Measurements from ENCODE around the gene SLC12A4.
"Not testable (repeated sequence)": the region's sequence is repeated elsewhere in the genome, so short reads cannot be mapped to it uniquely, and the experiment has no call there.

Gene SLC12A4

DNA sequence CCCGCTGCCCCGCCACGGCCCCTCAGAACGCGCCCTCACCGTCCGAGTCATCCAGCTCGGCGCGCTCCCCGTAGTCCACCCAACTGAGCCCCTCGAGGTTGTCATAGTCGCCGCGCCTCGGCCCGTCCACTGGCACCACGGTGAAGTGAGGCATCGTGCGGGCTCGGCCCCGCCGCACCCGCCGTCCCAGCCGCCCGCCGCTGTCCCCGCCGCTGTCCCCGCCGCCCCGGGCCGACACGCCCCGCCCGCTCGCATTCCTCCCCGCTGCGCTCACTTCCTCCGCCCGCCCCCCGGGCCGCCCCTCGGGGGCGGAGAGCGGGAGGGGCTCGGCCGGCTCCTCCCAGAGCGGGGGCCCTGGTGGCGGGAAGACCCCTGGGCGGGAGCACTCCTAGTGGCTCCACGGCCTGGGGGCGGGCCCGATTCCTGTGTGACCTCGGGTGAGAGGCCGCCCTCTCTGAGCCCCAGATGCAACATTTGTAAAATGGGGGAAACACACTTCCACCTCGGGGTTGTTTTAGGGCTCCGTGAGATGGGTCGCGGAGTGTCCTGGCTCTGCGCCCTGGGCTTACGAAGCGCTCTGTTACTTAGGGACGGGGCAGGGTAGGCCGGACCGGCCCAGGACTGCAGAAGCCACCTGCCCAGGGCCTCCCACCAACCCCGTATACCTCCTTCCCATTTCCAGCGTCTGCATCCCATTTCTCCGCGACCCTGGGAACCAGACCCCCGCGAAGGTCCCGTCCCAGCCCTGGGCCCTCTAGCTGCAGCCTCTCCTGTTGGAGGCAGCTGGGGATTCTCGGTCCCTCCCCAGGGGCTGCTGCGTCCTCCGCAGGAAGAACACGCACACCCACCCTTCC is at the start of gene SLC12A4:
SLC12A4 (minus strand) TSS at position 238 of the 854 bp plus-strand sequence; CDS start at position 154, 84 bp downstream.
- peak; percentile 56 for DNase-seq (ENCODE audit: low spot score)

DNA sequence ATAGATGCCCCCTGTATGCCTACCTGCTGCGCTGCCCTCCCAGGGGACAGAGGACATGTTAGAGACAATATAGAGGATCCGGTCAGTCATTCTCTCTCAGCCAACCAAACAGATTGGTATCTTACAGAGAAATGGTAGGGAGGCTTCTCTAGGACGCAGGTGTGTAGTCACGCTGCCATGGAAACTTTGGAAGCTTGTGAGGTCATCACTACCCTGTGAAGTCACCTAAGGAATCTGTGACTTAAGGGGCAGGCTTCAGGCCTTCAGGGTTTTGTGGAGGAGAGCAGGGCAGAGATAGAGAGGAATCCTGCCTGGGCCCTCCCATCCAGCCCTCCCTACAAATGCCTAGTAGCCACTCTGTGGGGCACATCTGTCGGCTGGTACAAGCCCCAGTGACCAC is 47.2 kb upstream of the SLC12A4 start, which contains the start of gene DPEP2NB:
DPEP2NB (minus strand) TSS at position 231 of the 400 bp plus-strand sequence; CDS start at position 90, 141 bp downstream.
- DNase-seq (ENCODE audit: low spot score), result no peak

DNA sequence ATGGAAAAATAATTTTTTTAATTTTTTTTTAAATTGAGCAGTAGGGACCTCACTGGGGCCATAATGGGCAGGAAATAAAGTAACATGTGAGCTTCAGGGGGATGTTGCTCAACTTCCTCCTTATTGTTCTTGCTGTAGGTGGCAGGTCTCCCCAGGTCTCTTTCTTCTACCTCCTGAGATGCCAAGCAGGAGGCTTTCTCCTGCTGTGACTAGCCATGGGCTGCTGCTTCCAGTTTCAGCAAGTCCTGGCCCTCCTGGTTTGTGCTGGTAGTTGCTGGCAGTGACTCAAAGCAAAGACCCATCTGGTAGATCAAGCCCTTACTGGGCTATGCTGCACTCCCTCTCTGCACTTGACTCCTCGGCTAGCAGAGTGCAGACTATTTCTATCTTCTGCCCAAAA is 45.0 kb upstream of the SLC12A4 start:
- DNase-seq (ENCODE audit: low spot score), result no peak

DNA sequence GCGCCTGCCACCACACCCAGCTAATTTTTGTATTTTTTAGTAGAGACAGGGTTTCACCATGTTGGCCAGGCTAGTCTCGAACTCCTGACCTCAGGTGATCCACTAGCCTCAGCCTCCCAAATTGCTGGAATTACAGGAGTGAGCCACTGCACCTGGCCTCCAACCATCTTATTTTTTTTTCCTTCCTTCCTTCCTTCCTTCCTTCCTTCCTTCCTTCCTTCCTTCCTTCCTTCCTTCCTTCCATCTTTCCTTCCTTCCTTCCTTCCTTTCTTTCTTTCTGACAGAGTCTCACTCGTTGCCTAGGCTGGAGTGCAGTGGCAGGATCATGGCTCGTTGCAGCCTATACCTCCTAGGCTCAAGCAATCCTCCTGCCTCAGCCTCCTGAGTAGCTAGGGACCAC is 41.4 kb upstream of the SLC12A4 start:
- not testable (repeated sequence) for DNase-seq (ENCODE audit: low spot score)

DNA sequence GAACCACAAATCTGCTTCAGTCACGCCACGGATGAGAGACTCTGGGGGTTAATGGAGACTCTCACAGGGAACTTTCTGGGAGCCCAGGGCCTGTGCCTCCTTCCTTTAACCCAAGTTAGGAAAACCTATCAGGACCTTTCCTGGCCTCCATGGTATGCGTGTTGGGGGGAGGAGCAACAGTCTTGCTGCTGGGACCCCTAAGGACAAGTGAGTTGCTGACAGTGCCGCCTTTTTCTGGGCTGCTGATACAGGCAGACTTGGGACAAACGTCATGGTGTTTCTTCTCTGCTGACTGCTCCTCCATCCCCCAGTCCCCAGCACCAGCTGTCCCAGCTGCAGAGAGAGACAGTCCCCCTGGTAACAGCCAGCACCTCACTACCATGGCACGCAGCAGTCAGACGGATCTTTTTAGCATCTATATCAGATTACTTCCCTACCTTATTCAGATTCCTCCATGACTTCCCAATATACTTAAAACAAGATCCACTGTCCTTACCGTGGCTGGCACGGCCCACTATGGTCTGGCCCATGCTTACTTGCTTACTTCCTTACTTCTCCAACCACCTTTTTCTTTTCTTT is 40.8 kb upstream of the SLC12A4 start:
- DNase-seq (ENCODE audit: low spot score), result no peak

DNA sequence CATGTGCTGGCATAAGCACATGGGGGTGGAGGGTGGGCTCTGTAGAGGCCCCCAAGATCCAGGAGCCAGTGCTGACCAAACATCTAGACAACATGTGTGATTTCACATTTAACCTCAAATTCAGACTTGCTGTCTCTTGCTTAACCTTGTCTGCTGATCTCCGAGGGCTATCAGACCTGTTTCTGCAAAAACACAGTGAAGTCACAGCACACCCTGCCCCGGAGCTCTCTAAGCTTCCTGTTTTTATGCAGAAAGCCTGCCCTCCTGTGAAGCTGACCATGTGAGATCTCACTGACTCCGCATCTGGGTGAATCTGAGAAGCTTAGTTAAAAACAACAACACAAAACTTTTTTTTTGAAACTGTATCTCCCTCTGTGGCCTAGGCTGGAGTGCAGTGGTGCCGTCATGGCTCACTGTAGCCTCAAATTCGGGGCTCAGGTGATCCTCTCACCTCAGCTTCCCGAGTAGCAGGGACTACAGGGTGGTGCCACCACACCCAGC is 37.4 kb upstream of the SLC12A4 start:
- DNase-seq (ENCODE audit: low spot score), result no peak

DNA sequence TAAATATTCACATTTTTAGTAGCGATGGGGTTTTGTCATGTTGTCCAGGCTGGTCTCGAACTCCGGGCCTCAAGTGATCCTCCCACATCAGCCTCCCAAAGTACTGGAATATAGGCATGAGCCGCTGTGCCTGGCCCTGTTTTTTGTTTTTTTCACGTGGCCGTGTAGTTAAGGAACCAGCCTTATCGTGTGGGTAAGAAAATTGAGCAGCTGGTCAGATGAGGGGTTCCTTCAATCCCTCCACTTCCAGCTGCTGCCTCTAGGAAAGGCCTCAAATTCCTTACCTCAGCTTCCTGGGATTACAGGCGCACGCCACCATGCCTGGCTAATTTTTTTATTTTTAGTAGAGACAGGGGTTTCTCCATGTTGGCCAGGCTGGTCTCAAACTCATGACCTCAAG is 36.8 kb upstream of the SLC12A4 start:
- DNase-seq (ENCODE audit: low spot score), result no peak

DNA sequence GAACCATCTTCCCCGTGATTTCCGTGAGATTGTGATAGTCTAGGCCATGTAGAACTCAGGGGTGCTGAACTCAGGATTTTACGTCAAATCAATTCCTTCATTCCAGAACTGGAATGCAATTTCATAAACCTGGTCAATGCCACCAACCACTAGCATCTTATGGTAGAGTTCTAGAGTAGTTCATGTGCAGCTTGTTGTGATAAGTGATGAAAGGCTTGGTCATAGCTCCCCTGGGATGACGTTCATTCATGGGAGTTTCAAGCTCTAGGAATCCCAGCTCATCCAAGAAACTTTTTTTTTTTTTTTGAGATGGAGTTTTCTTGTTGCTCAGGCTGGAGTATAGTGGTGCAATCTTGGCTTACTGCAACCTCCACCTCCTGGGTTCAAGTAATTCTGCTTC is 34.6 kb upstream of the SLC12A4 start:
- no peak for DNase-seq (ENCODE audit: low spot score)

DNA sequence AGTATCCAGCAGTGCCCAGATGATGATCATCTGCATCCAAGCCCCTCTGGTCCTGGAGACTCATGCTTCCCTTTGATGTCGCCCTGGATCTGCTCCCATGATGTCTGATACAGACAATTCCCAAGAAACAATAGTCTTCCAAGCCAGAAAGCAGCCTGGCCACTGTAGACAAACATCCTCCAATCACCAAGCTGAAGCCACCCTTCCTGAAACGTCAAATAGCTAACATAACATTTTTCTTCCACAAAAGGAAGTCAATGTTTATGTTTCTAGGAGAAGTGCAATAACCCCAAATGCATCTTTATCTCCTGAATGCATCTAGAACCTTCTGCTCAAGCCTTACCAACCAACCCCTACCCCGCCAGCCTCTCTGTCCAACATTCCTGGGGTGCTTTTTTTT is 32.0 kb upstream of the SLC12A4 start:
- DNase-seq (ENCODE audit: low spot score), result no peak

DNA sequence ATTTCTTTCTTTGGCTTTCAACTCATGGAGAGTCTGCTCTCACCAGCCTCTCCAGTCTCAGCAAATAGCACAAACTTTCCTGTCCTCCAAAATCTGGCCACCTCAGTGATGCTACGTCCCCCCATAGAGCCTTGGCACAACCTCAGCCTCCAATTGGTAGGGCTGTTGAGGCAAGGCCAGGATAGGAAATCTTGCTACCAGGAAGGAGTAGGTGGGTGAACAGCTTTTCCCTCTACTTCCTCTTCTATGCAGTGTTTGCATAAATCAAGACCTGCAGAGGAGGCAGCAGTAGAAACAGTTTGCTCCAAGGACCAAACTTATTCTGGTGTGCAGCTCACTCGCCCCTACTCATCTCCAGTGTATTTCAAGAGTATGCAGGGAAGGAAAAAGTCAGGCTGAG is 31.5 kb upstream of the SLC12A4 start:
- DNase-seq (ENCODE audit: low spot score), result no peak

DNA sequence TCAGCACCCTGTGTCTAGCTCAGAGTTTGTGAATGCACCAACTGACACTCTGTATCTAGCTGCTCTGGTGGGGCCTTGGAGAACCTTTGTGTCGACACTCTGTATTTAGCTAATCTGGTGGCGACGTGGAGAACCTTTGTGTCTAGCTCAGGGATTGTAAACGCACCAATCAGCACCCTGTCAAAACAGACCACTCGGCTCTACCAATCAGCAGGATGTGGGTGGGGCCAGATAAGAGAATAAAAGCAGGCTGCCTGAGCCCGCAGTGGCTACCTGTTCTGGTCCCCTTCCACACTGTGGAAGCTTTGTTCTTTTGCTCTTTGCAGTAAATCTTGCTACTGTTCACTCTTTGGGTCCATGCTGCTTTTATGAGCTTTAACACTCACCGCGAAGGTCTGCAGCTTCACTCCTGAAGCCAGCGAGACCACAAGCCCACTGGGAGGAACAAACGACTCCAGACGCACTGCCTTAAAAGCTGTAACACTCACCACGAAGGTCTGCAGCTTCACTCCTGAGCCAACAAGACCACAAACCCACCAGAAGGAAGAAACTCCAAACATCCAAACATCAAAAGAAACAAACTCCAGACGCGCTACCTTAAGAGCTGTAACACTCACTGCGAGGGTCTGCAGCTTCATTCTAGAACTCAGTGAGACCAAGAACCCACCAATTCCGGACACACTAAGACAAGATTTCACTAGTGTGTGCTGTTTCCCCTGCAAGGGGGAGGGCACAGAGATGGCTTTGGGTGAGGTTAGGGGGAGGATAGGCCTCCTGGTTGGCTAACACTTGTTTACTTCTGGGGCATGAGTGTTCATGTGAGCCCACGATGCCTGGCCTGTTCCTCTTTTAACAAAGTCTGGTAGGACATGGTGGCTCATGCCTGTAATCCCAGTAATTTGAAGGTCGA is 30.6 kb upstream of the SLC12A4 start, which contains the start of gene DPEP2:
DPEP2 (minus strand) TSS at position 706 of the 910 bp plus-strand sequence. CDS start 6,272 bp downstream, outside the sequence.
- peak; percentile 9 for DNase-seq (ENCODE audit: low spot score)

DNA sequence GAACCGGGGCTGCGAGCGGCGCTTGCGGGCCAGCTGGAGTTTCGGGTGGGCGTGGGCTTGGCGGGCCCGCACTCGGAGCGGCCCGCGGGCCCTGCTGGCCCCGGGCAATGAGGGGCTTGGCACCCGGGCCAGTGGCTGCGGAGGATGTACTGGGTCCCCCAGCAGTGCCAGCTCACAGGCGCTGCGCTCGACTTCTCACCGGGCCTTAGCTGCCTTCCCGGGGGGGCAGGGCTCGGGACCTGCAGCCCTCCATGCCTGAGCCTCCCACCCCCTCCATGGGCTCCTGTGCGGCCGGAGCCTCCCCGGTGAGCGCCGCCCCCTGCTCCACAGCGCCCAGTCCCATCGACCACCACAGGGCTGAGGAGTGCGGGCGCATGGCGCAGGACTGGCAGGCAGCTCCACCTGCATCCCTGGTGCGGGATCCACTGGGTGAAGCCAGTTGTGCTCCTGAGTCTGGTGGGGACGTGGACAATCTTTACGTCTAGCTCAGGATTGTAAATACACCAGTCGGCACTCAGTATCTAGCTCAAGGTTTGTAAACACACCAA is 29.9 kb upstream of the SLC12A4 start:
- not testable (repeated sequence) for DNase-seq (ENCODE audit: low spot score)

DNA sequence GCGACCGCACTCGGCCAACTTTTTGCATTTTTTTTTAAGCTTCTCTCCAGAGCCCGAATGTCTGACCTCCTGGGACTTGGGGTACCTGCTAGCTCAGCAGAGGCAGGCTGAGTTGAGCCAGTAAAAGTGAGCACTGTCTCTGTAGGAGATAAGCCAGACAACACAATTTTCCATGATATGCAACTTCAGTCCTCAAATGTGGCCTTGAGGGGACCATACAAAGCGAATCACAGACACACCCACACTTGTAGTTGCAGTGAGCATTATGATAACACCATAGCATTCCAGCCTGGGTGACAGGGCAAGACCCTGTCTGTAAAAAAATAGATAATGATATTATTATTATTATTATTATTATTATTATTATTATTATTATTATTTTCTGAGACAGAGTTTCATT is 28.2 kb upstream of the SLC12A4 start:
- DNase-seq (ENCODE audit: low spot score), result no peak

DNA sequence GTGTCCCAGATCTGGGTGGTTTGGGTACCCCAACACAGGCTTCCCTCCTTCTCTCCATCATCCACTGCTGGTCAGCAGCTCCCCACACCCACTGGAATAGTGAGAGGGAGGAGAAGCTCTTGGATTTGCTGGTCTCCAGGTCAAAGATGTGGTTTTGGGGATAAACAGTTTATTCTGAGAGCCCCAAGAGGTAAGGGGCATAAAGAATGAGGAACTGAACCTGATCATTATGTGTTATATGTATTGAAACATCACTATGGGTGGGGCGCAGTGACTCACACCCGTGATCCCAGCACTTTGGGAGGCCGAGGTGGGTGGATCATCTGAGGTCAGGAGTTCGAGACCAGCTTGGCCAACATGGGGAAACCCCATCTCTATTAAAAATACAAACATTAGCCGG is 27.0 kb upstream of the SLC12A4 start:
- DNase-seq (ENCODE audit: low spot score), result no peak

DNA sequence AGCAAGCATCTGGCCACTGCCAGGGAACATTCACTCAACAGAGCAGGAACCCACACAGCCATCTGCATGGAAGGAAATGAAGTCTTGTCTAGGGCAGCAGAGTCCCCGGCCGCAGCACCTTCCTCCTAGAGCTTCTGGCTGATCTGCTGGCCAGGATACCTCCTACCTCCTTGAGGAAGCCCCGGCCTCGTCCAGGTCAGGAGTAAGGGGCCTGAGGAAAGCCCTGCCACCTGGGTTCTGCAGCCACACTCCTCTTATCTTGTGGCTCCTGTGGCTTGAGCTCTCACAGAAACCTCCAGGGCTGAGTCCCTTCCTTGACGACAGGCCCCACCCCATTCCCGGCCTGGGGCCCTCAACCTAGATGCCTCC is 25.6 kb upstream of the SLC12A4 start:
- DNase-seq (ENCODE audit: low spot score), result not testable (repeated sequence)

DNA sequence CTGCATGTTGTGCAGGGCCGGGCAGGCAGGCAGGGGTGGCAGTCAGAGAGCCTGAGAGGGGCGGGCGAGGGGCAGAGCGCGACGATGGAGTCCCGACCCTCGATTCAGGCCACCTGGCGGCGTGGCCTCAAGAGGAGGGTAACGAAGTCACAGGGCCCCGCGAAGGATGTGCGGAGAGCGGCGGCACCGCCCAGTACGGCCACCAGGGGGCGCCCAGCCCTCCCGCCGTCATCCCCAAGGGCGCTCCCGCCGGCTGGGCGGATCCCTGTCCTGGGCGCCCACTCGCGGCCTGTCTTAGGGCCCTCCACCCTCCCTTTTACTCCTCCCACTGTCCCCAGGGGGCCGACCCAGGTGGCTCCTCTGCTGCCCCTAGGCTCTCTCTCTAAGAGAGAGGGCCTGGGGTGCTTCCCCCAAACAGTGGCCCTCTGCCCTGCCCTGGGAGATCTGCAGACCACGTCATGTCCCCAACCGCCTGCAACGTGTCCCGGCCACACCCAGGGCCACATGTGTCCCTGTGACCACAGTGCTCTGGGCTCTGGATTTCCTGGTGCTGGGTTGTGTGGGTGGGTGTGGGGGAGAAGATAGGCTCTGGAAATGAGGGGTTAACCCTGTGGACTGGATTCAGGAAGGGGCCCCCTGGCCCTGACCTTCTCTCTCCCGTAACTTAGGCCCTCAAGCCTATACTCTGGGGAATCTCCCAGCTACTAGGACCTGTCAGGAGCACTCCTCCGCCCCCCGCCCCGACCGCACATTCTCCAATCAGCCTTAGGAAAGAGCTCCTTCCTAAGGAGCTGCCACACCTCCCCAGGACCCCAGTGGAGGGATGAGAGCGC is 25.0 kb upstream of the SLC12A4 start:
- peak; percentile 43 for DNase-seq (ENCODE audit: low spot score)

DNA sequence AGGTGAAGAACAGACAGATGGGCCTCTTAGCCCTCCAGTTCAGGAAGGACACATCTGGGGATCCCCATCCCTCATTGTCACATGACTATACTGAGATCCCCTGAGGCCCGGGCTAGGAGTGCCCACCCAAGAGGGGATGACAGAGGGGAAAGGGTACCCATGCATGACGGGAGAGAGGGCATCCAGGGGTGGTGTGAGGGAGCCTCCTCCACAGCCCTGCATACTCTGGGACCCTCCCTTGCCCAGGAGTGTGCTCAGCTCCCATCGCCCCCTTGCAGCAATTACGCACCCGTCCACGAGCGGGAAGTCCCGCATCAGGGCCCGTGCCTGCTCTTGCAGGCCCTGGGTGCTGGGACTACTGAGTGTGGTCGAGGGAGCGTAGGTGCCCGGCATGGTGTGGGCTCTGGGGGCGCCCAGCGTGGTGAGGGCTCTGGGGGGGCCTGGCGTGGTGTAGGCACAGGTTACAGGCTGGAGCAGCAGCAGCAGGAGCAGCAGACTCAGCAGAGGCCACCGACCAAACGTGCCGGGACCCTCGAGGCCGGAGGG is 24.3 kb upstream of the SLC12A4 start:
- DNase-seq (ENCODE audit: low spot score), result no peak

DNA sequence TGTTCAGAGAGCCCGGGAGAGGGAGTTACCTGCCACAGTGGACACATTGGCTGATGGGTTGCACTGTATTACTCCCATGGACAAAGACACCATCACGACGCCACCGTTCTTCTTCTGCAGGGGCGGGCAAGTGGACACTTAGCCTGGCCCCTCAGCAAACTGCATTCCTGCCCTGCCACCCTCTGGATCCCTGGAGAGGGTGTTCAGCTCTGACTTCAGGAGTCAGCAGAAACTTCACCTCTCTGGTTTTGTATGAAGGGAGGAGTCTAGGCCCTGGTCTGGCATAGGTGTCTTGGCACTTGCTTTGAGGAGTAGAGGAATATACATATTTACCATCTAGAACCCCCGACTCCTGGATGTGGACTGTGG is 21.6 kb upstream of the SLC12A4 start:
- DNase-seq (ENCODE audit: low spot score), result no peak

DNA sequence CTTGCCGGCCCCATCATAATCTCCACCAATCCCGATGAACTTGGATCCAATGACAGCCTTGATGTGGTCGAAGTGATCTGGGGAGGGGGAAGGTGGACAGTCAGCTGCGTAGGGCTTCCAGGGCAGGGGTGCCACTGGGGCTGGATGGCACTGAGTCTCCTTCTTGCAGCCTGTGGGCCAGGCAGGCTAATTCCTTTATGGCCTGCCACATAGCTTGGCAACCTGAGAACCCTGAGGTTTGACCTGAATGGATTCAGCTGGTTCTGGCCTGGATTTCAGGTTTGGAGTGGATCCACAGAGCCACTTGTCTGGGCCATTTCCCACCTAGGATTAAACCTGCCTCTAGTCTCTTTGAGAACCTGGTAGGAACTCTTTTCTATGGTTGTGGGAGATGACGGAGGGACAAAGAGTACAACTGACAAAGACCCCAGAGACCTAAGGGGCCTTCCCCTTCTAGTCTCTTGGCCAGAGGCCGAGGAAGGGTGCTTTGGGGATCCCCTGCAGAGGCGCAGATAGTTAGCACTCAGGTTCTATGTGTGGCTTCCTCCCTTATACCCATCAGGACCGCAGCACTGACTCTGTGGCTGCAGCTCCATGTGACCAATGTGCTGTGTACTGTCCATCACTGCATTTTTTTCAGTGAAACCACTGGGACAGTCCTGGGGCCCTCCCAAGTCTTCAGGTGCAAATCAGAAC is 21.0 kb upstream of the SLC12A4 start:
- no peak for DNase-seq (ENCODE audit: low spot score)

DNA sequence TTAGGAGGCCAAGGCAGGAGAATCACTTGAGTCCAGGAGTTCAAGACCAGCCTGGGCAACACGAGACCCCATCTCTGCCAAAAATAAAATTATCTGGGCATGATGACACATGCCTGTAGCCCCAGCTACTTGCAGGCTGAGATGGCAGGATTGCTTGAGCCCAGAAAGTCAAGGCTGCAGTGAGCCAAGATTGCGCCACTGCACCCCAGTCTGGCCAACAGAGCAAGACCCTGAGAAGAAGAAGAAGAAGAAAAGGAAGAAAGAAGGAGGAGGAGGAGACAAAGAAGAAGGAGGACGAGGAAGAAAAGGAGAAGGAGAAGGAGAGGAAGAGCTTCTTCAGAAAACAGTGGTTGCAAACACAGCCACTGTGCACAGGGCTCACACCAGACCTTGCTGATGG is 20.2 kb upstream of the SLC12A4 start:
- no peak for DNase-seq (ENCODE audit: low spot score)

All from cerebellar cortex (tissue), 1 donor.